ELR (cell line): Measurements from ENCODE around the gene ACSF3.
A peak's percentile ranks its signal among the peaks of the same experiment; 100 is the strongest.

Experiments used
- DNase-seq: peaks from one replicate; pipeline ENCODE4 v3.0.0-alpha.2; 2015; ENCODE audit warnings: low read depth

Gene ACSF3

DNA sequence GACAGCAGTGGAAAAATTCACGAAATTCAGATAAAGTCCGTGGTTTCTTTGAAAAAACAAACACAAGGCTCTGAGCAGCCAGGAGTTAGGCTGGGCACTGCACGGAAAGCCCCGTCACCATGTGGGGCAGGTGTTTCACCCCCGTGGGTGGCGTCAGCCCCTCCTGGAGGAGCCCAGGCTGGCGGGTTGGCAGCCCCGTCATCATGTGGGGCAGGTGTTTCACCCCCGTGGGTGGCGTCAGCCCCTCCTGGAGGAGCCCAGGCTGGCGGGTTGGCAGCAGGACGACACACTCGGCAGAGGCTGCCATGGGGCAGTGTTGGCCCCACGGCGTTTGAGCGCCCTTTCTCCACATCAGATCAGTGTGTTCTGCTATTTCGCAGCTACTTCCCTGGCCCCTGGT is 38.1 kb downstream of the ACSF3 start:
- no peak for DNase-seq

DNA sequence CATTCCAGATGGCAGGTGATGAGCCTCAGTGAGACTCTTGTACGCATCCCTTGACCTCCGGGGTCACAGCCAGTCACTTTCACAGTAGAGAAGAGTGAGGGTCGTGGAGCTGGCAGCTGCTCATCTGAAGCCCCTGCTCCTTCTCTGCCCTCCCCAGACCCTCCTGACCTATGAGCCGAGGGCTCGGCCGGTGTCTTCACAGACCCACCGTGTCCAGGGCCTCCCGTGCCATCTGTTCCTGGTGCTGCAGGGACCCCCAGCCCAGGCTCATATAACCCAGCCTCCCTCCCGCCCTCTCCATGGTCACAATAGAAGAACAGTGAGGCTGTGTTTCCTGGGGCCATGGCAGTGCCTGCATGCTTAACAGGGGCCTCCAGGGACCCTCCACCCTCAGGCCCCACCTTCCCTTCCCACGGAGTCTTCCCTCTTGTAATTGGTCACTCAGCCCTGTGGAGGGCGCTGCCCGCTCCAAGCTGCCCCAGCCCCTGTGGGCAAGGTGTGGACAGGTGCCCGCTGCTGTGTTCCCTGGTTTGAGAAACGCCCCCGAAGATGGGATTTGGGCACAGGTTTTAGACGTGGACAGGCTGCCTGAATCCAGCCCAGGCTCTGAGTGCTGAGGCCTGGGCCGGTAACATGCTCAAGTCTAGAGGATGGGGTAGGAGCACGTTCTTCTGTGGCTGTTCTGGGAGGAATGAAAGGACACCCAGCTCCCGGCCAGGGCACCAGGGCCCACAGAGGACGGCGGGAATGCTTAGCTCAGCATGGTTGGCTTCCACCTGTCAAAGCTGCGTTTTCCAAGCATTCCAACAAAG is 38.7 kb downstream of the ACSF3 start:
- no peak for DNase-seq

DNA sequence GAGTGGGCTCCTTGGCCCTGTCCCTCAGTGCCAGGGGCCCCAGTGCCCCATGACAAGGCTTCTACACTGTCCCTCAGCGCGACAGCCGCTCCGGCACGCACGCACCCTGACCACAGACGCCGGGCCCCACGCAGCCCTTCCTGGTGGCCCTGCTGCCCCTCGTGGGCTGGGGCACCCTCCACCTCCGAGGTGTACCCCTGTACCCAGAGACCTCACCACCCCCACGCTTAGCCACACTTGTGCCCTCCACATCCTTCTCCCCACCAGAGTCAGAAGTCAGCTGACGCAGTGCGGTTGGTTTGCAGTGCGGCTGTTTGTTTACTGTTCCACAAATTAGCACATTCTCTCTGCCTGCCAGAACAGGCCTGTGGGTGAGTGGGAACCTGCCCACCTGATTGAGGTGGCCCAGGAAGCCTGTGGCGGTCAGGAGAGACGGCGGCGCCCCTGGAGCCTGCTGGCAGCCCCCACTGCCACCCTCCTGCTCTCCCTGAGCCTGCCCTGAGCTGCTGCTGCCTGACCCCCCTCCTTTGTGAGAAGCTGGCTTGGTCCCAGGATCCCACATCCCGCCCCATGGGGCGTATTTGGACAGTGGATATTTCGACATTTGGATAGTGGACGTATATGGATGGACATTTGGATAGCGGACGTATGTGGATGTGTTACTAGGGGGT is 39.9 kb downstream of the ACSF3 start:
- DNase-seq = no peak

DNA sequence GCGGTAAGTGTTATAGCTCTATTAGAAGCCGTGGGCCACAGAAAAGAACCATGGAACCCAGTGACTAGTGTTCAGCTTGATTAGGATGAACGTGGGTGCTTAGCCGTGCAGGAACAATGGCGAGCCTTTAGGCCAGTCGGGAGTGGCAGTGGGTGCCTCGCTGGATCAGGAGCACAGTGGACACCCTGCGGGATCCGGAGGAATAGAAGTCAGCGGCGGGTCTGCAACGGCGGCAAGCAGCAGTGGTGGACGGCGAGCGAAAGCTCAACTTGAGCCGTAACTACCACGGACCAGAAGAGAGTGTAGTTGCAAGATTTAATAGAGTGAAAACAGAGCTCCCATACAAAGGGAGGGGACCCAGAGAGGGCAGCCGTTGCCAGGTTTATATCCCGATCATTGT is 40.6 kb downstream of the ACSF3 start:
- no peak for DNase-seq

DNA sequence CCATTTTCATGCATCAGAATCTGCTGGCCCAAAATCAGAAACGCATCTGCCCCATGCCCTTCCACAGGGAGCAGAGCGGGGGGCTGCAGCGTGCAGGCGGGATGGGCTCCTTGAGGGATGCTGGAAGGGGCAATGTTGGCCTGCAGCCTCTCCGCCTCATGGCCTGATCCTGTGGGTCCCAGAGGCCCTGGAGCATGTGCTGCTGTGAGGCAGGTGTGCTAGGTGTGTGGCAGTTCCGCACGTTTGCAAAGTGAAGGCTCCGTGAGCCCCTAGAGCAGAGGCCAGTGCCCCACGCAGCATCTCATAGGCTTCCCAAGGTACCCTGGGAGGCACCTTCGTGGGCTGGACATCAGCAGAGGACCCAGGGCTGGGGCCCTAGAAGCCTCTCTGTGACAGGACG is 41.5 kb downstream of the ACSF3 start:
- no peak for DNase-seq

DNA sequence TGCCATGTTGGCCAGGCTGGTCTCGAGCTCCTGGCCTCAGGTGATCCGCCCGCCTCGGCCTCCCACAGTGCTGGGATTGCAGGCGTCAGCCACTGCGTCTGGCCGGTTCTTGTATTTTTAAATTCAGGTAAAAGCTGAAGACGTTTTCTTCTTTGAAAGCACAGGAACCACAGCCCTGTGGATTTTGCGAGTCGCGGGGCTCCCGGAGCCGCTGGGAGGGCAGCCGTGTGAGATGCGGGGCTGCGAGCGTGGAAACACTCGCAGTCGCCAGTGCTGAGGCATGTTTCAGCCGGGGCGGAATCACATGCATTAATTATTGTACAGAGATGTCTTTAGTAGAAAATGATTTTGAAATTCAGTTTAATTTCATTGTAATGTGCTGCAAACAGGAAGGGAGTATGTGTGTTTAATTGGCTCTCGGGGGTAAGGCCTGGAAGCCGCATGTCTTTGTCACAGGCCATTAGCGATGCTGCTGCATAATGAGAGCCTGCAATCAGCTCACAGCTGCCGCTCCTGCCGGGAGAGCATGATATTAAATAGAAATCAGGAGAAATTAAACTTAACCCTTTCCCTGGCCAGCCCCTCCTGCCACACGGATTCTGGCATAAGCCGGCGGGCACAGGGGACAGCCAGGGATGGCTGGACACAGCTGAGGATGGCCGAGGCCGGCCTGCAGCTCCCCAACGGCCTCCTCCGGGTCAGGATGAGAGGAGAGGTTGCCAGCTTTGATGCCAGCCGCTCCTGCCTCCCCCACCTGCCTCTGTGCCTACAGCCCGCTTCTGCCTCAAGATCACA is 42.5 kb downstream of the ACSF3 start:
- no peak for DNase-seq

DNA sequence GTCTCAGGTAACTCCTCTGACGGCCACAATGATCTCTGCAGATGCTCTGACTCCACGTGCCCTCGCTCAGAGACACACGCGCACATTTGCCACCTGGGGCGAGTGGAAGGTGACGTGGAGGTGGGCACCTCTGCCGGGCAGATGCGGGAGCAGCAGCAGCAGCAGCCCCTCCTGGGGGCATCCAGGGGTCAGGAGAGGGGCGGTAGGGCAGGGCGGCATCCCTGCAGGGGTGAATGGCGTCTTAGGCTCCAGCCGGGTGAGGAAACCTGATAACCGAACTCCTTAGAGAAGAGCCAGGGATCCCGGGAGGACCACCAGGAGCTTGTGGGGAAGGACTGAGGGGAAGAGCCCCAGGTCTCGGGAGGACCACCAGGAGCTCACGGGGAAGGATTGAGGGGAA is 43.3 kb downstream of the ACSF3 start:
- DNase-seq = no peak

DNA sequence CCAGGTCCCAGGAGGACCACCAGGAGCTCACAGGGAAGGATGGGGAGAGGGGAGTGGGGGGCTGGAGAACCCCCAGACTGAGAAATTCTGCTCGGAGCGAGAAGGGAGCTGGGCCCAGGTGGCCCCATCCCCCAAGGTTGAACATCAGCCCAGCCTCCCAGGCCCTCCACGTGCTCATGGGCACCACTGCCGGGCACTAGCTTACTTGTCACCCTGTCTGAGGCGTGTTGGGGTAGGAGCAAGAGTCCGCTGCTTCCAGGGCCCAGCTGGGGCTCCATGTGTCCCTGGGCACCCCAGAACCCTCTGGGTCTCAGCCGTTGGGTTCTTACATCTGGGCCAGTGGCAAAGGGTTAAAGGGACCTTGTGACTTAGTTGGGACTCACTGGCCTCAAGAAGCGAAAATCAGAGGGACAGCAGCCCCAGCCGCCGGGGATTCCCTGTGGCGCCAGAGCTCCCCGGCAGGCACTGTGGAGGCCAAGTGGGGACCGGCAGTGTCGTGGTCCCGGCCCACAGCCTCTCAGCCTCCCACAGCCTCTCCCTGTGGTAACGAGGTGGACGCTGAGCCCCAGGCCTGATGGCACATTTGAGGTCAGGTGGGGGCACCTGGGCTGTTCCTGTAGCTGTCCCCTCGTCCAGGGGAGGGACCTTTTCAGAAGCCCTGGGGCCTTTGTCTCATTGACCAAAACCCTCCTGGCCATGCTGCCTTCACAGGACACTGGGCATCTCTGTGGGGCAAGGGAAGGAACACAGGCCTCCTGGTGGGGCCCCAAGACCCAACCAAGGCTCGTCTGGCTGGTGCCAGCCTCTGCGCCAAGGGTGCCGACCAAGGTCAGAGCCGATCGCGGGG is 44.2 kb downstream of the ACSF3 start:
- no peak for DNase-seq

DNA sequence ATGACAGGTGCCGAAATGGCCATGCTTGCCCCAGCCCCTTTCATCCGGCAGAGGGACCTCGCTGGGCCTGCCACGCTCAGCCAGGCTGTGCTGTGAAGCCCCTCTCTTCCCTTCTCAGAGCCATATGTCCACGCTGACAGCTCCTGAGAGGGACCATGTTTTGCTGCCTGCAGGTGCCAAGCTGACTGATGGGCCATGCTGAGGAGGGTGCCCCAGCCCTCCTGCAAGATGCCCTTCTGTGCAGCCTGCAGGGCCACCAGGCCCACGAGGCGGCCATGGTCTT is 44.8 kb downstream of the ACSF3 start:
- no peak for DNase-seq

DNA sequence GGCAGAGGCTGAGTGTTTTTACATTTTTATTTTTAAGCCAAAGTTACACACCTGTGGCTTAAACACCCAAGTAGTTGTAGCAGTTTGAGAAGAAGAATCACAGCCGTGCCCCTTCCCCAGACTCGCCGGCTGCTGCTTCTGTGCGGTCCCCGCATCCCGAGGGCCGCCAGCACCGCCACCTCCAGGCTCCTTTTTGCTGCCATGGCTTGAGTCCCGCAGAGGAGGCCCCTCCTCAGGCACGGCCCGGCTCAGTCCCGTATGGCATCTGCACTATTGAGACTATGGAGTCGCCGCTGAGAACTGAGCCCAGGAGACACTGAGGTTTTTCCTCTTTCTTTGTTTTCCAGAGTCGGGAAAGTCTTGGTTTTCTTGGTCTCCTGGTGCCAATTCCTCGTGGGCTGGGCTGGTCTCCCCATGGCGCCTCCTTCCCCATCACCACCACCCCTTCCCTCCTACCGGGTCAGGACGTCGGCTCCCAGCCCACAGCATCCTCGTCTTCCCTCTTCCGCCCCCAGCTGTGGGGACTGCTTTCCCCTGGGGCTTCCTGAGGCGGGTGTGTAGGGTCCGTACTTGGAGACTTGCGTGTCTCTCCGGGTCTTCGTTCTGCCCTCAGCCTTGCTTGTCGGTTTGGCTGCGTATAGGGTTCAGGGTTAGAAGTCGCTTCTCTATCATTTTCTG is 45.3 kb downstream of the ACSF3 start:
- DNase-seq = no peak

DNA sequence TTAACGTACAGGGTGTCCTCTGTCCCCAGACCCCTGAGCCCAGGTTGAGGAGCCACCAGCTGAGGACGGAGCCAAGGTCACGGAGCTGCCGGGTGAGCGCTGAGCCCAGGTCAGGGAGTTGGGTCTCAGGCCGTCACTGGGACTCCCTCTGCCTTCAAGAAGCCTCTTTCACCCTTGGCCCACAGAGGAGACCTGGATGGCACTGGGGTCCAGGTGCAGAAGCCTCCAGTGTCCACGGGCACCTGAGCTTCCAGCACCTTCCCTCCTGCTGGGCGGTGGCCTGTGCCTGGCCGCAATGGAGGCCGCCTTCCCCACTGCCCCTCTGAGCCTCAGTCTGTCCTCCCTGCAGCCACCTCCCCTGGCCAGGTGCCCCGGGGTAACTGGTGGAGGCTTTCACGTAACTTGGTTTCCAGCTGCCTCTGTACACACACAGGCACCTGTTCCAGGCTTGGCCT is 46.3 kb downstream of the ACSF3 start:
- DNase-seq = no peak

DNA sequence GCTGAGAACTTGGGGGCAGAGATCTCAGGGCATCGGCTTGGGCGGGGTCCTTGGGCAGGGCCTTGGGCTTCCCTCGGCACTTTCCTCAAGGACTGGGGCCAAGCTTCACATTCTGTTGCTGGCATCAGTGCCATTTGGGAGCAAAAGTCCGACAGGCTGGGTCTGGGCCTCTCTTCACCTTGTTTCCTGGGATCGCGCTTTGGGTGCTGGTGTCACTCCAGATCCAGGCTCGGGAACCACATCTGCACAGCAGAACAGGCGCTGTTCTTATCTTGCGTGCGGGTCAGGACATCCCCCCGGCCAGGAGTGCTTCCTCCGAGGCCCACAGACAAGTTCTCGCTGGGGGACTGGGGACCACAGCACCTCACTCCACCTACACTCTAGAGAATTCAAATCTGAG is 46.7 kb downstream of the ACSF3 start:
- DNase-seq = no peak

DNA sequence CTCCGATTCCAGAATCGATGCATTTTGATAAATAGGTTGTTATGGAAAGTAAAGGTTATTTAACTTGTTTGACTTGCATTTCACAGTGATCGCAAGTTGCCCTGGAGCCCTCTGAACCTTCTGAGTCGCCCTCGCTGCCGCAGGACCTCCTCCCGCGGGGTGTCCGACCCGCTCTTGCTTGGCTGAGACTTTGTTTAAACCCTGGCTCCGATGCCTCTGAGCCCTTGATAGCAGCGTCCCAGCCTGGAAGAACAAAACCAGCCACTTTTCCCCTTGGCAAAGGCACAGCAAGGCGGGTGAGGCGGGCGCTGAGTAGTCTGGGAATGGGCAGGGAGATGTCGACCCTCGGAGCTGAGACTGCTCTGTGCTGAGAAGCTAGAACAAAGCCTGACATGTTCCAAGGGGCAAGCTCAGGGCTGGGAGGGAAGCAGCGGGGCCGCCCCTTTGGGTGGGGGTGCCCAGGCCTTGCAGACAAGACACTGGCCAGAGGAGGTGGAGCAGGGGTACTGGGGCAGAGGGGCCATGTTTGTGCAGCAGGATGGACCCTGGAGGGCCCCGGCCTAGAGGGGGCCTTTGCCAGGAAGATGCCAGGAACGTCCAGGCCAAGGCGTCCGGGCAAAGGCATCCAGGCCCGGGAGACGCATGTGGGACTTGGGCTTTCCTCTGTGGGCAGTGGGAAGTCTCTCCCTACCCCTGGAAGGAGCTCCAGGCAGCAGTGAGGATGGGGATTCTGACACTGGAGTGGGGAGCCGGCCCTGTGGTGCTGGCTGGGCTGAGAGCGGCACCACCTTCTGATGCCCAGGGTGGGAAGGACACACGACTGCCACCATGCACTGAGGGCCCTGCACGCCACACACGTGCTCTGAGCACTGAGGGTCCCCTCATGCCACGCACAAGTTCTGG is 47.6 kb downstream of the ACSF3 start:
- no peak for DNase-seq

DNA sequence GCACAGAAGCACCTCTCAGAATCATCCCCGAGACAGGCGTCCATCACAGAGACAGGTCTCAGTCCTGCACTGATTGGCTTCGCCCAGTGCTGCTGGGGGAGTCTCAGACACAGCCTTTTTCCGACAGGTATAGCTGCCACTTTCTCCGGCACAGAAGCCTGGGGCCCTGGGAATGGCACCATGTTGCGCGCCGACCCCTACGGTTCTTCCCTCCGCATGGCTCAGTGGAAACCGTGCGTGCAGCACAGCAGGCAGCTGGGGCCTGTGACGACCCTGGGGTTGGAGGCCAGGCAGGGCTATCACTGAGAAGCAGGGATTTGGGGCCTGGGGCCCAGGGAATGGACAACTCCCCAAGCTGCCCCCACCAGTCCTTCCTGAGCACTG is 48.2 kb downstream of the ACSF3 start:
- no peak for DNase-seq

DNA sequence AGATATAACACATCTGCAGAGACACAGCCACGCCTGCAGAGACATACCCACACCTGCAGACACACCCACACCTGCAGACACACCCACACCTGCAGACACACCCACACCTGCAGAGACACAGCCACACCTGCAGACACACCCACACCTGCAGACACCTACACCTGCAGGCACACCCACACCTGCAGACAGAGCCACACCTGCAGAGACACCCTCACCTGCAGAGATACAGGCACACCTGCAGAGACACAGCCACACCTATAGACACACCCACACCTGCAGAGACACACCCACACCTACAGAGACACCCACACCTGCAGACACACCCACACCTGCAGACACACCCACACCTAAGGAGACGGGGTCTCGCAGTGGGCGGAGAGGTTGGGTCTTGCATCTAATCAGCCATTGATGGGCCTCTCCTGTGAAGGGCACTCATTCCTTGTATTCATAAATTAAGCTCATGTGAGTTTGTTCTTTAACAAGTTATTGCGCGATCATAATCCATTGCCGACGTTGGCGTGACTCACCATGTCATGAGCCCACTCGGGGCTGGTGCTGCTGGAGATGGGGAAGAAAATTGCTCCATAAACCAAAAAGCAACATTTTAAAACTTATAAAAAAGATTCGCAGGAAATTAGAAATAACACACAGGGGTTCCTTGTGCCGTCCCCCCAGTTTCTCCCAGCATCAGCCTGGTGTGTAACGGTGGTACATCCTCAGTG is 49.0 kb downstream of the ACSF3 start:
- DNase-seq = peak; percentile 19

DNA sequence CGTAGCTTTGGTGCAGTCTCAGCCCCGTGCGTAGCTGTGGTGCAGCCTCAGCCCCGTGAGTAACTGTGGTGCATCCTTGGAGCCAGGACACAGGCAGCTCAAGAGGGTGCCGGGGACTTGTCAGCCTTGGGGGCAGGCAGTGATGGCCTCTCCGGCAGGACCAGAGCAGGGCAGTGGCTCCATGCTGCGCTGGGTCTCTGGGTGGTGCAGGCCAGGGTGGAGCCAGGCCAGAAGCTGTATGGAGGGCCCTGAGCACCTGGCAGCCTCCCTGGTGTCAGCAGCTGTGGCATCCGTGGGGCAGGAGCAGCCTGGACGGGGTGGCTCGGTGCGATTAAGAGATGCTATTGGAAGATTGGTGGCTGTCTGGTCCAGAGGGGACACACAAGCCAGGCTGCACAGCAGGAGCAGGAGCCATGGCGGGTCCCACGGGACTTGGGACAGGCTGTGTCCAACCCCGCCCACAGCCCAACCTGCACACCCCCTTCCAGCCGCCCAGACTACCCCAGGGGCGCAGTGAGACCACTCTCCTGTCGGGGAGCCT is 49.6 kb downstream of the ACSF3 start:
- no peak for DNase-seq

DNA sequence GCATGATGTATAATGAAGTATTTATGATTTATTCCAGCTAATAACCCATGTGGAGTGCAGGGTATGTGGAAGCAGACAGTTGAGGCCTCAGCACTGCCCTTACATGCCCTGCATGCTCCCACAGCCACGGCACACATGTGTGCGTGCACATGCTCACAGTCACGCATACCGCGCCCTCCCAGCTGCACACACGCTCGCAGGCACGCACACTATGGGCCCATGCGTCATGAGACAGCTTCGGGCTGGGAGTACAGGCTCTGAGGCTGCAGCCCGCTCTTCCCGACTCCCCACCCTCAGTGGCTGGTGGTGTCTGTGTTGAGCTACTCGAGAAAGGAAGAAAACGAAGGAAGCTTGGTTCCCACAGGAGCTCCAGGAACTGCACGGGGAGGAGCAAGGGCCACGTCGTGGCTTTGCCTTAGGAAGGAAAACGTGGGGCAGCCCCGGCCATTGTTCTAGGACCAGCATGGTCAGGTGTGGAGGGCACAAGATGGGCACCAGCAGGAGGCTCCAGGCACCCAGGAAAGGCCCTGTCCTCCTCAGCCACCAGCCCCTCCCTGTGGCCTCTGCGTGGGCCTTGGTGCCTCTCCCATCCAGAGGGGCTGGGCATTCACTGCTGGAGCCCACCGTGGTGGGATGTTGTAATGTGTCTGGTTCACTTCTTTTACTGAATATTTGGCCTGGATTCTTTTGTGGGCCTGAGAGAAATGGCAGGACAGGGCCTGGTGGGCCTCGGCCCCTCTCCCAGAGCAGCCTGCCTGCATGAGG is 50.4 kb downstream of the ACSF3 start:
- no peak for DNase-seq

DNA sequence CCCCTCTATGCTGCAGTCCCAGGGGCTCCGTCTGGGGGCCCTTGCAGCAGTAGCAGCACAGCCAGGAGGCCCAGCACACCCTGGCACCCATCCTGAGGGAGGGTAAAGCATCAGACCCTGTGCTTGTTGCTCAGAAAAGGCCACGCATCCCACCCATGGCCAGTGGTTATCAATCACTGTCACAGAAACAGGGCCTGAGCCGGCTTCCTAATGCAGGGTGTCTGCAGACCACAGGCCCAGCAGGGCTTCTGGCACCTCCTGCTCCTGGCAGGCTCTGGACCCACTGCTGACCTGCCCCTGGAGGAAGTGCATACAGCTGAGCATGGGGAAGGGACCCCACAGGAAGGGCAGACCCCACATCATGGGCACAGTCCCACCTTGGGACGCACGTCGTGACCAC is 51.0 kb downstream of the ACSF3 start:
- no peak for DNase-seq
